ENCODE measurements around the gene RAMACL.
"Not testable (repeated sequence)": the region's sequence is repeated elsewhere in the genome, so short reads cannot be mapped to it uniquely, and the experiment has no call there.

The RAMACL gene

DNA sequence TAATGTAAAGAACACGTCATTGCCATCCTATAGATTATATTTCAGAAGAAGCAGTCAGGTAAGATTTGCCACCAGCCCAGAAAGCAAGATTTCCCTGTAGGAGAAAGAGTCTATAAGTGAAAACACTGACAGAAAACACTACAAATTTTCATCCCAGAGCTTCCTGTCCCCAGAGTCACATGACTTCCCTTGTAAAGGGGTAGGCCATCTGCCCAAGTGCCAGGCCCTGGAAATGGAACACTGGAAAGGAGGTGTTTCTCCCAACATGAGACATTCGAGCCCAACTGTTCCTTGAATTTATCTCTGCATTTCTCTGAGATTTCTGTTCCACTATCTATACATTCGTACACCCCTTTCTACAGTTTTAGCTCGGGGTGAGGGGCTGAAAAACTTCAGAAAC, 46.9 kb downstream of the RAMACL start:
- Mint-ChIP-seq H3K27ac (no peak overlapping the region), H3K27me3 (no peaks in the 10 kb centered on the region), H3K9me3 (no peaks in the 10 kb centered on the region), H3K36me3 (peaks cover 3% of the 10 kb centered on the region), H3K4me3 (no peak overlapping the region), H3K4me1 (peaks cover 13% of the 10 kb centered on the region)
- ATAC-seq (ENCODE audit: low read depth) (no peak), DNase-seq (ENCODE audit: low spot score in 2 of 2) (no peak)

DNA sequence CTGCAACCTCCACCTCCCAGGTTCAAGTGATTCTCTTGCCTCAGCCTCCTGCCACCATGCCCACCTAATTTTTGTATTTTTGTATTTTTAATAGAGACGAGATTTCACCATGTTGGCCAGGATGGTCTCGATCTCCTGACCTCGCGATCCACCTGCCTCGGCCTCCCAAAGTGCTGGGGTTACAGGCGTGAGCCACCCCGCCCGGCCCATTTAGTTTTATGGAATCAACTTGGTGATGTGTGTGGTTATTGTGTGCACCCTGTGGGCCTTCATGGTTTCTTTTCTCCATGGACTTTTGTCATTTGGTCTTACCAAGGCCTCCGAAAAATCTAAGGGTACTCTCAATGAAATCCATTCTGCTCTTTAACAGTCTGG, 47.5 kb downstream of the RAMACL start:
- peaks cover 13% of the 10 kb centered on the region for H3K4me1 Mint-ChIP-seq
- H3K9me3 Mint-ChIP-seq; ATAC-seq (ENCODE audit: low read depth); DNase-seq (ENCODE audit: low spot score in 2 of 2); H3K36me3 Mint-ChIP-seq; H3K27ac Mint-ChIP-seq; H3K4me3 Mint-ChIP-seq; H3K27me3 Mint-ChIP-seq: not testable (repeated sequence)

DNA sequence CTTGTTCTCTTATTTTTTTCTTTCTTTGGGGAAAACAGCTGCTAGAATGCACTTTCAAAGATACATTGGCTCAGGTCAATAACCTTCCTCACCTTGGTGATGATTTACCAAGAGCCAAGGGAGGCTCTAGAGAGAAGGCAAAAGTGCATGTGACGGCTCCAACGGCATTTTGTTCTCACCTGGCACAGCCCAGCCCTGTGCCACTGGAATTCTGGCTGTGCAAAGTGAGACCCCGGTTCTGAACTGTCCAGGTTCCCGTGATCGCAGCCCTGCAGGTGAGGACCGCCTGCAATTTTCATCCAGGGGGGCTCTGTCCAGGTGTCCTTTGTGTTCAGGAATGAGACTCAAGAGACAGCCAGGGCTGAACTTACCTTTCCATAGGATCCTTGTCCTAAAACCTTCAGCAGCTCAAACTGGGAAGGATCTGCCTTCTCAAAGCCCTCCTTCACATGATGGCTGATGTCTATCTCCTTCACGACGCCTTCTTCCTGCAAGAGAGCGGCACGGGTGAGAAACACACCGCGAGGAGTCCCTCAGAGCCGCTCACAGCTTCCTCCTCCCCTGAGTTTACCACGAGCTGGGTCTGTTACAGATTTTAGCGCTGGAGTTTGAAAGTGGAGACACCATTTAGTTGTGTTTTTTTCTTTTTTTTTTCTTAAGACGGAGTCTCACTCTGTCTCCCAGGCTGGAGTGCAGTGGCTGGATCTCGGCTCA, 48.0 kb downstream of the RAMACL start:
- no peaks in the 10 kb centered on the region for H3K27me3 Mint-ChIP-seq
- H3K4me3 Mint-ChIP-seq = no peak overlapping the region
- peaks cover 3% of the 10 kb centered on the region for H3K36me3 Mint-ChIP-seq
- peaks cover 13% of the 10 kb centered on the region for H3K4me1 Mint-ChIP-seq
- no peak for DNase-seq (ENCODE audit: low spot score in 2 of 2)
- no peaks in the 10 kb centered on the region for H3K9me3 Mint-ChIP-seq
- ATAC-seq (ENCODE audit: low read depth) = no peak
- H3K27ac Mint-ChIP-seq = no peak overlapping the region

DNA sequence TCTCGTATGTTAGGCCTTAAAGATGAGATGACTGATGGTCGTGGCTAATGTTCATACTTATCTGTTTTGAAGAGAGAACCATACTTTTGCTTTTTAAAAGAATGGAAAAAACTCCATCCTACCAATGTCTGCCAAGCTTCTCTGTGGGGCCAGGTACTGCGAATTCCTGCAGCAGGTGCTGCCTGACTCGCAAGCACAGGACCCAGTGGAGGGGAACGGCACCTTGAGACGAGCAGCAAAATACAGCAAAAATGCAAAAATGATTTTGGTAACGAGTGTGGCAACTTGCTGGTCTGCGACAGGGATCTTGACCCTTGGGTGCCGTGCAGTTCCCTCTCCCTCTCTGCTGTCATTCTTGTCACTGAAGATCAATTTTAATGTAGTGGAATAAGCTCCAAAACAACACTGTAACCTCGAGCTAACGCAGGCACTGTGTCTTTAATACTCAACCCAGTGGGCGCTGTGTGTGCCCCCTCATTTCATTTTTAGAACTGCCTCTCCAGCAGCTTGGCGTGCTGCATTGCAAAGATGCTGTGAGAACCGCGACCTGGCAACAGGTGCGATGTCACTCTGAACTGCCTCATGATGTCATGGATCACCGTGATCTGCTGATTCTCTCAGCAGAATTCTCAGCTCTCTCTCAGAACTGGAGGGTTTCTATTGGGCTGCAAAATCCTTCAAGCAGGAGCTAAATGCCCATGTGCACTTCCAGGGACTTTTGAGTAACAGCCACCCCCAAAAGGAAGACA, 51.6 kb downstream of the RAMACL start:
- Mint-ChIP-seq H3K9me3 (no peaks in the 10 kb centered on the region), H3K4me3 (no peak overlapping the region), H3K27ac (no peak overlapping the region), H3K4me1 (no peaks in the 10 kb centered on the region), H3K27me3 (no peaks in the 10 kb centered on the region), H3K36me3 (peaks cover 7% of the 10 kb centered on the region)
- ATAC-seq (ENCODE audit: low read depth) (no peak), DNase-seq (ENCODE audit: low spot score in 2 of 2) (no peak)

DNA sequence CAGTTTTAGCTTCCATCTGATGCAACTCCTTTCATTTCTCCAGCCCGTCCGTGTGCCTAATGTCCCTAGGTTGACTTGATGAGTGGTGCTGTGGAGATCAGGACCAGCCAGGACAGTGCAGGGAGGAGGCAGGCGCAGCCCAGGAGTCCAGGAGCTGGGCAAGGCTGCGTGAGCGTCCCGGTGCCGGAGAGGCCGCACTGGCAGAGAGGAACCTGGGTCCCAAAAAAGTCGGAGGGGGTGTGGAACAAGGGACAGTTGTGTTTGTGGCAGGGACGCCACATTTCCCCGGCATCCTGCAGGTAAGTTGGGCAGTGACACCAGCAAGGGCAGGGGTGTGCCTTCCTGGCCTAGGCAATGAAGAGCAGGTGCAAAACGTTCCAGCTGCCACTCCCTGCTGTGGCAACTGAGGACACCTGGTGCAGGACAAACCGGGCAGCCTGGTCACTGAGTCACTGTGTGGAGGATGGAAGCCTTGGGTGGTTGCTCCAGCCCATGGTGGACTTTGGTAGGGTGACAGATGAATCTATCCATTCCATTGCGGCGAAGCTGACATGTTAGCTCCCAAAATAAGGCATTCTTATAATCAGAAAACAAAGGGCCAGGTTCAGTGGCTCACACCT, 53.2 kb downstream of the RAMACL start:
- peaks cover 10% of the 10 kb centered on the region for H3K36me3 Mint-ChIP-seq
- ATAC-seq (ENCODE audit: low read depth) = no peak
- no peaks in the 10 kb centered on the region for H3K9me3 Mint-ChIP-seq
- H3K4me3 Mint-ChIP-seq = no peak overlapping the region
- H3K27ac Mint-ChIP-seq = peak overlapping the region; percentile 24
- DNase-seq (ENCODE audit: low spot score in 2 of 2) = no peak
- no peaks in the 10 kb centered on the region for H3K4me1 Mint-ChIP-seq
- H3K27me3 Mint-ChIP-seq = no peaks in the 10 kb centered on the region

Measured in memory B cell (primary cell).